Upper lobe of left lung (tissue), 6 donors: ENCODE results near the gene UBTD2. TPM values are rescaled to one million over a fixed set of nuclear protein-coding genes. Genes with fewer than 3 reads are reported as not detected.

Experiments
- ATAC-seq, 2 donors: fragments of 200-7000 bp; cut with Tn5 transposase; one replicate each; pipeline ENCODE4 v1.9.1; 2022; ENCODE audit warnings: mild to moderate bottlenecking in 2 of 2, moderate library complexity in 2 of 2; ENCODE audit not compliant: low FRiP score in 2 of 2
- DNase-seq, 2 donors: peaks; one replicate each; pipeline ENCODE4 v3.0.0-alpha.2; 2019 to 2020
- H3K27ac ChIP-seq, 4 donors: fragments of 200-600 bp; sonication (generic); one replicate each; pipeline ENCODE4 v1.5.1; 2016 to 2019
- H3K27me3 ChIP-seq, 4 donors: fragments of 200-600 bp; sonication (generic); one replicate each; pipeline ENCODE4 v1.5.1; 2017 to 2019
- H3K36me3 ChIP-seq, 4 donors: fragments of 200-600 bp; sonication (generic); one replicate each; pipeline ENCODE4 v1.5.1; 2016 to 2019
- H3K4me1 ChIP-seq, 4 donors: fragments of 200-600 bp; sonication (generic); one replicate each; pipeline ENCODE4 v1.5.1; 2018 to 2019
- H3K4me3 ChIP-seq, 4 donors: fragments of 200-600 bp; sonication (generic); one replicate each; pipeline ENCODE4 v1.5.1; 2017 to 2019; ENCODE audit warnings: mild to moderate bottlenecking in 2 of 4, moderate library complexity in 1 of 4
- H3K9me3 ChIP-seq, 4 donors: fragments of 200-600 bp; sonication (generic); one replicate each; pipeline ENCODE4 v1.5.1; 2018 to 2019
- EP300 ChIP-seq, 4 donors: sonication (generic); formaldehyde crosslinking; IDR thresholded peaks; one replicate each; pipeline ENCODE4 v1.5.1; 2017; ENCODE audit warnings: antibody characterized with exemption in 4 of 4, control low read depth in 2 of 4
- POLR2A ChIP-seq, 4 donors: fragments of 450-650 bp; IDR thresholded peaks; one replicate each; pipeline ENCODE4 v1.5.1; 2016 to 2017; ENCODE audit warnings: antibody characterized with exemption in 4 of 4, mild to moderate bottlenecking in 2 of 4
- POLR2AphosphoS5 ChIP-seq, 2 donors: sonication (generic); formaldehyde crosslinking; IDR thresholded peaks; one replicate each; pipeline ENCODE4 v1.5.1; 2017; ENCODE audit warnings: antibody characterized with exemption in 2 of 2
- WGBS, 2 donors: methylation state at CpG; one replicate each; pipeline ENCODE4 v1.1.5; 2017 to 2018; 5-methylcytosine and 5-hydroxymethylcytosine counted together
- total RNA-seq, 6 donors: library from RNA; depleted of rRNA in 4 of 6; stranded (reverse); fragments of >200 nt in 4 of 6; gene quantifications; one replicate each; pipeline versions ENCODE4 v1.1.0 to v1.2.1, GENCODE V29; 2016 to 2021
- TF ChIP-seq, protein P1 (sequence below), 6 experiments: fragments of 450-650 bp in 4 of 6; fragments of 200-600 bp in 2 of 6; sonication (generic) in 2 of 6; IDR thresholded peaks; one replicate each; pipeline ENCODE4 v1.5.1; 2016 to 2019; ENCODE audit warnings: antibody characterized with exemption in 6 of 6
- donor health status: DM: no; HTN: no; CAD: no; lungs with moderate emphysema.
- donor health status: DM: no; HTN: yes; CAD: no; lungs with severe emphysema.

The UBTD2 gene
- total RNA-seq, 6 donors from 2014 or later: 9.4 to 22.3 (median 15.8) TPM

DNA sequence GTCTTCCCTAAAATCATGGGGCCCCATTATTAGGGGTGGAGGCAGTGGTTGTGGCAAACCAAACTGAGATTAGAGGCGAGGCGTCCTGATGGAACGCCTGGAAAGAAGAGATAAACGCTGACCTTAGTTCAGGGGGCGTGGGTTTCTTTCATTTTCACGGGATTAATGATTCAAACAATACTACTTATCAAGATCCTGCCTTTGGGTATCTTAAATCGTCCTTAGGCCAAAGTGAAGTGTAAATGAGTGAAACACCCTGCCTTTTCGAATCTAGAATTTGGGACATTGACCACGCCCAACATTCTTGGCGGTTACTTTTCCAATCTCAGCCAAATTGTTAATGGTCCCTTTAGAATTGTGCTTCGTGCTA lies 1.0 kb upstream of the UBTD2 start:
- Histone ChIP-seq H3K9me3 (no peaks in the 10 kb centered on the region), H3K4me1 (peaks cover 12 to 30% (median 17%) of the 10 kb centered on the region in 4 donors), H3K36me3 (no peaks in the 10 kb centered on the region), H3K27me3 (no peaks in the 10 kb centered on the region), H3K27ac (peak overlapping the region; percentile 85 to 95 (median 94)), H3K4me3 (peak overlapping the region; percentile 36 to 98 (median 94))
- DNase-seq (no peak), ATAC-seq (peak in 1 of 2 donors; percentile 37)
- TF ChIP-seq POLR2A (IDR thresholded peaks at IDR 0.05) (no peak), EP300 (IDR thresholded peaks at IDR 0.05) (no peak), POLR2AphosphoS5 (IDR thresholded peaks at IDR 0.05) (no peak)
- TF ChIP-seq, protein P1, sequence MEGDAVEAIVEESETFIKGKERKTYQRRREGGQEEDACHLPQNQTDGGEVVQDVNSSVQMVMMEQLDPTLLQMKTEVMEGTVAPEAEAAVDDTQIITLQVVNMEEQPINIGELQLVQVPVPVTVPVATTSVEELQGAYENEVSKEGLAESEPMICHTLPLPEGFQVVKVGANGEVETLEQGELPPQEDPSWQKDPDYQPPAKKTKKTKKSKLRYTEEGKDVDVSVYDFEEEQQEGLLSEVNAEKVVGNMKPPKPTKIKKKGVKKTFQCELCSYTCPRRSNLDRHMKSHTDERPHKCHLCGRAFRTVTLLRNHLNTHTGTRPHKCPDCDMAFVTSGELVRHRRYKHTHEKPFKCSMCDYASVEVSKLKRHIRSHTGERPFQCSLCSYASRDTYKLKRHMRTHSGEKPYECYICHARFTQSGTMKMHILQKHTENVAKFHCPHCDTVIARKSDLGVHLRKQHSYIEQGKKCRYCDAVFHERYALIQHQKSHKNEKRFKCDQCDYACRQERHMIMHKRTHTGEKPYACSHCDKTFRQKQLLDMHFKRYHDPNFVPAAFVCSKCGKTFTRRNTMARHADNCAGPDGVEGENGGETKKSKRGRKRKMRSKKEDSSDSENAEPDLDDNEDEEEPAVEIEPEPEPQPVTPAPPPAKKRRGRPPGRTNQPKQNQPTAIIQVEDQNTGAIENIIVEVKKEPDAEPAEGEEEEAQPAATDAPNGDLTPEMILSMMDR (IDR thresholded peaks at IDR 0.05): no peak
- WGBS, 2 donors: 4 to 5% methylated on average over 11 of the region's 11 CpGs

DNA sequence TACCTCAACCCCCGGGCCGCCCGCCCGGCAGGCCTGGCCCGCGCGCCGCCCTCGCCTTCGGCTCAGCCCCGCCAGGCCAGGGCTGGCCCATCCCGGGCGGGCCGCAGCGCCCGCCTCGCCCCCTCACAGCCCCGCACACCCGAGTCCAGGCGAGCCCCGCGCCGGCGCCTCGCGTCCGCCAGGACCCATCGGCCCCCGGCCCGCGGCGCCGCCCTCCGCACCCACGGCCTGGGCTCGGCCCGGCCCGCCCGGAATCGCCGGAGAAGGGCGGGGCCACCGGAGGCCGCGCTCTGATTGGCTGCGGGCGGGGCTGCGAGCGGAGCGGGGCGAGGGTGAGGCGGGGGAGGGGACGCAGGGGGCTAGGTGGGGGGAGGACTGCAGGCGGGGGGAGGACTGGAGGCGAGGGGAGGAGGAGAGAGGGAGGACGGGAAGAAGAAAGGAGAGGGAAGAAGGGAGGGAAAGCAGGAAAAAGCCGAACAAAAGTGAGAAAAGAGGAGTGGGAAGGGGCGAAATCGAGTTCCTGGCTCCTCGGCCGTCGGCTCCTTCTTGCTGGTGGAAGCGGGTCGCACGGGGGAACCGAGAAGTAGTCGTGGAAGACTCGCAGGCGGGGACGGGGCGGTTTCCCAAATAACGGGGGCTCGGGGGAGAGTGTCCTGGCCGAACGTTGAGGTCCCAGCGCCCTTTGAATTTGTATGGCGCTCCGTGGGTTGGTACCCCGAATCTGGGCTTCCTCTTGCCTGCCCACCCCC lies 472 bp upstream of the UBTD2 start:
- ATAC-seq (peak; percentile 92 to 95), DNase-seq (peak; percentile 85 to 98)
- peak overlapping the region; percentile 36 to 98 (median 94) for H3K4me3 ChIP-seq
- no peaks in the 10 kb centered on the region for H3K27me3 ChIP-seq
- WGBS, 2 donors: 0 to 1% methylated on average over 32 to 36 of the region's 79 CpGs
- H3K36me3 ChIP-seq: no peaks in the 10 kb centered on the region
- peaks cover 12 to 30% (median 17%) of the 10 kb centered on the region in 4 donors for H3K4me1 ChIP-seq
- H3K9me3 ChIP-seq: no peaks in the 10 kb centered on the region
- peak overlapping the region; percentile 85 to 95 (median 94) for H3K27ac ChIP-seq
- no peak for TF ChIP-seq EP300 (IDR thresholded peaks at IDR 0.05)
- TF ChIP-seq POLR2AphosphoS5 (IDR thresholded peaks at IDR 0.05): no peak
- TF ChIP-seq, protein P1 (IDR thresholded peaks at IDR 0.05): no peak
- peak in 1 of 4 donors; percentile 64 for TF ChIP-seq POLR2A (IDR thresholded peaks at IDR 0.05)

GRCh38 chr5:172282272-172283019 lies 1.1 kb downstream of the UBTD2 start:
- TF ChIP-seq POLR2A (IDR thresholded peaks at IDR 0.05): no peak
- no peaks in the 10 kb centered on the region for H3K9me3 ChIP-seq
- H3K27ac ChIP-seq: peak overlapping the region; percentile 85 to 95 (median 94)
- no peaks in the 10 kb centered on the region for H3K36me3 ChIP-seq
- WGBS, 2 donors: 13 to 14% methylated on average over 13 of the region's 13 CpGs
- H3K4me1 ChIP-seq: peaks cover 12 to 30% (median 17%) of the 10 kb centered on the region in 4 donors
- DNase-seq (no peak), ATAC-seq (no peak)
- H3K27me3 ChIP-seq: no peaks in the 10 kb centered on the region
- peak overlapping the region; percentile 91 to 98 (median 96) for H3K4me3 ChIP-seq

- Histone ChIP-seq H3K9me3 (no peaks in the 10 kb centered on the region), H3K36me3 (no peaks in the 10 kb centered on the region), H3K4me3 (peak overlapping the region in 2 of 4 donors; percentile 98), H3K27me3 (no peaks in the 10 kb centered on the region), H3K27ac (peak overlapping the region in 3 of 4 donors; percentile 4 to 30 (median 6)), H3K4me1 (peaks cover 16 to 34% (median 18%) of the 10 kb centered on the region in 4 donors)
- DNase-seq (no peak), ATAC-seq (no peak)
- TF ChIP-seq POLR2AphosphoS5 (IDR thresholded peaks at IDR 0.05) (no peak), POLR2A (IDR thresholded peaks at IDR 0.05) (no peak), EP300 (IDR thresholded peaks at IDR 0.05) (no peak)
- TF ChIP-seq, protein P1 (IDR thresholded peaks at IDR 0.05): no peak
- WGBS, 2 donors: 76 to 77% methylated on average over 6 of the region's 6 CpGs
Observed at GRCh38 chr5:172281346-172281745, 2.2 kb downstream of the UBTD2 start.

DNA sequence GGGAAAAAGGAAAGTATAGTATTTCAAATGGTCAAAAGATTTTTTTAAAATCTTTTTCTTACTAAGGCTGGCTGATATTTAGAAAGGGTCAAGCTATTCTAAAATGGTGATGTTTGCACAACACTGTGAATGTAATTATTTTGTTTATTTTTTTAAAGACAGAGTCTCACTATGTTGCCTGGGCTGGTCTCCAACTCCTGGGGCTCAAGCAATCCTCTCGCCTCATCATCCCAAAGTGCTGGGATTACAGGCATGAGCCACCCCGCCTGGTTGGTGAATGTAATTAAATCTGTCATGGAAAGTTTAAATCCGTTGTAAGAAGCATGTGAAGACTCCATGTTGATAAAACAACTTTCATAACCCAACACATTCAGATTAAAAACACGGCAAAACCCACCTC lies 2.6 kb downstream of the UBTD2 start:
- no peak for ATAC-seq
- peak overlapping the region in 2 of 4 donors; percentile 4 to 6 for H3K27ac ChIP-seq

More for the DNA sequence above, 2.6 kb downstream of the UBTD2 start:
- no peaks in the 10 kb centered on the region for H3K27me3 ChIP-seq
- peaks cover 18 to 38% (median 20%) of the 10 kb centered on the region in 4 donors for H3K4me1 ChIP-seq
- no peak for TF ChIP-seq POLR2A (IDR thresholded peaks at IDR 0.05)
- TF ChIP-seq, protein P1 (IDR thresholded peaks at IDR 0.05): no peak
- no peak for TF ChIP-seq POLR2AphosphoS5 (IDR thresholded peaks at IDR 0.05)
- TF ChIP-seq EP300 (IDR thresholded peaks at IDR 0.05): no peak
- no peaks in the 10 kb centered on the region for H3K9me3 ChIP-seq
- H3K36me3 ChIP-seq: no peaks in the 10 kb centered on the region
- peak overlapping the region in 2 of 4 donors; percentile 2 to 98 for H3K4me3 ChIP-seq
- 73 to 82% methylated on average over 4 of the region's 4 CpGs for WGBS, 2 donors
- no peak for DNase-seq
